SK-N-SH (cell line): ENCODE measurements around the gene NDUFS7. TPM values are rescaled to one million over a fixed set of nuclear protein-coding genes. Genes with fewer than 3 reads are reported as not detected.

Source experiments
- CTCF ChIA-PET: fragments of 300-600, 350-600 bp; formaldehyde crosslinking; extraction: SDS; loops from one replicate; lab custom pipeline; 2021; lab: Yijun Ruan, JAX
- POLR2A ChIA-PET: fragments of 350-600 bp; sonication (Branson Sonifier 250); formaldehyde crosslinking; extraction: SDS; loops from one replicate; lab custom pipeline; 2020; ENCODE audit warnings: antibody characterized with exemption, inconsistent platforms; lab: Yijun Ruan, JAX
- DNase-seq: peaks from one replicate; pipeline ENCODE4 v3.0.0; 2012
- H2AFZ ChIP-seq: fragments of 200-600 bp; sonication (generic); 2 replicates; pipeline ENCODE4 v1.8.1; 2016; ENCODE audit warnings: antibody characterized with exemption, mild to moderate bottlenecking, low read depth
- H3F3A ChIP-seq: fragments of 200-600 bp; sonication (generic); replicated peaks from 2 replicates; pipeline ENCODE3; 2016; ENCODE audit warnings: antibody characterized with exemption, mild to moderate bottlenecking; ENCODE audit not compliant: insufficient read depth
- H3K27ac ChIP-seq, 2 experiments: fragments of 200-500 bp in 1 of 2; fragments of 200-600 bp in 1 of 2; sonication (Bioruptor generic) in 1 of 2; sonication (generic), shearing (Covaris generic) in 1 of 2; 2 replicates each; pipeline versions ENCODE4 v1.5.1 to v1.6.1; 2014 to 2016; ENCODE audit warnings: low read depth in 2 of 2, inconsistent platforms in 1 of 2, low read length in 1 of 2, mild to moderate bottlenecking in 1 of 2, mixed read lengths in 1 of 2
- H3K27me3 ChIP-seq: fragments of 200-600 bp; sonication (generic), shearing (Covaris generic); 2 replicates; pipeline ENCODE4 v1.6.1; 2016; ENCODE audit warnings: mixed run types; ENCODE audit not compliant: insufficient read depth
- H3K36me3 ChIP-seq, 2 experiments: fragments of 200-500 bp in 1 of 2; fragments of 200-600 bp in 1 of 2; sonication (Bioruptor generic) in 1 of 2; sonication (generic) in 1 of 2; replicated peaks in 1 of 2; 2 replicates each; pipeline versions ENCODE3 to v1.5.1; 2014 to 2016; ENCODE audit warnings: low read length in 1 of 2, mild to moderate bottlenecking in 1 of 2; ENCODE audit not compliant: insufficient read depth in 2 of 2, control insufficient read depth in 1 of 2
- H3K4me1 ChIP-seq, 2 experiments: fragments of 200-500 bp in 1 of 2; fragments of 200-600 bp in 1 of 2; sonication (Bioruptor generic) in 1 of 2; sonication (generic), shearing (Covaris generic) in 1 of 2; 2 replicates each; pipeline versions ENCODE4 v1.5.1 to v1.6.1; 2014 to 2016; ENCODE audit warnings: low read depth in 1 of 2, low read length in 1 of 2, mixed run types in 1 of 2; ENCODE audit not compliant: insufficient read depth in 2 of 2, control insufficient read depth in 1 of 2
- H3K4me2 ChIP-seq: fragments of 200-600 bp; sonication (generic), shearing (Covaris generic); 2 replicates; pipeline ENCODE4 v1.6.1; 2017; ENCODE audit warnings: mixed run types
- H3K4me3 ChIP-seq, 2 experiments: fragments of 200-500 bp in 1 of 2; fragments of 200-600 bp in 1 of 2; sonication (Bioruptor generic) in 1 of 2; sonication (generic), shearing (Covaris generic) in 1 of 2; 2 replicates each; pipeline versions ENCODE4 v1.5.1 to v1.8.1; 2014 to 2016; ENCODE audit warnings: low read depth in 2 of 2, inconsistent platforms in 1 of 2, low read length in 1 of 2, mild to moderate bottlenecking in 1 of 2, mixed read lengths in 1 of 2, moderate library complexity in 1 of 2
- H3K79me2 ChIP-seq: fragments of 200-600 bp; sonication (generic); 2 replicates; pipeline ENCODE4 v1.8.1; 2017; ENCODE audit warnings: mild to moderate bottlenecking; ENCODE audit not compliant: insufficient read depth
- H3K9ac ChIP-seq: fragments of 200-600 bp; sonication (generic); 2 replicates; pipeline ENCODE4 v1.6.1; 2017; ENCODE audit warnings: mixed run types
- H3K9me2 ChIP-seq: fragments of 200-600 bp; sonication (generic); 2 replicates; pipeline ENCODE4 v1.6.1; 2017; ENCODE audit warnings: mixed run types
- H3K9me3 ChIP-seq: fragments of 200-600 bp; sonication (generic); 2 replicates; pipeline ENCODE4 v1.6.1; 2017; ENCODE audit warnings: mixed run types, mild to moderate bottlenecking, moderate library complexity
- H4K20me1 ChIP-seq: fragments of 200-600 bp; sonication (generic); 2 replicates; pipeline ENCODE4 v1.6.1; 2017; ENCODE audit warnings: mild to moderate bottlenecking, mixed run types; ENCODE audit not compliant: insufficient read depth
- EP300 ChIP-seq, 2 experiments: IDR thresholded peaks; 2 replicates each; pipeline versions ENCODE4 v1.4.0 to v1.6.1; 2012; ENCODE audit warnings: borderline replicate concordance in 1 of 2, low read depth in 1 of 2, low read length in 1 of 2
- EZH2phosphoT487 ChIP-seq: fragments of 200-600 bp; sonication (generic); IDR thresholded peaks from 2 replicates; pipeline ENCODE4 v1.6.1; 2017; ENCODE audit warnings: low read depth, mixed run types, mild to moderate bottlenecking, antibody characterized with exemption, moderate library complexity, borderline replicate concordance
- GABPA ChIP-seq: IDR thresholded peaks from 2 replicates; pipeline ENCODE4 v1.4.0; 2012; ENCODE audit warnings: low read depth, mild to moderate bottlenecking
- GATA2 ChIP-seq: sonication (generic); formaldehyde crosslinking; IDR thresholded peaks from 2 replicates; pipeline ENCODE4 v1.5.0; 2020; ENCODE audit warnings: mild to moderate bottlenecking, missing genetic modification reagents
- MEF2A ChIP-seq: IDR thresholded peaks from 2 replicates; pipeline ENCODE4 v1.4.0; 2012; ENCODE audit warnings: low read depth, borderline replicate concordance
- RAD21 ChIP-seq: IDR thresholded peaks from 2 replicates; pipeline ENCODE4 v1.6.1; 2012; ENCODE audit warnings: mild to moderate bottlenecking, low read length
- RXRA ChIP-seq: IDR thresholded peaks from 2 replicates; pipeline ENCODE4 v1.4.0; 2012; ENCODE audit warnings: low read depth, mild to moderate bottlenecking, borderline replicate concordance
- SIN3A ChIP-seq: IDR thresholded peaks from 2 replicates; pipeline ENCODE4 v1.6.1; 2012; ENCODE audit warnings: low read depth, mild to moderate bottlenecking, low read length, moderate library complexity, borderline replicate concordance
- TCF12 ChIP-seq: IDR thresholded peaks from 2 replicates; pipeline ENCODE4 v1.4.0; 2012
- YY1 ChIP-seq: IDR thresholded peaks from 2 replicates; pipeline ENCODE4 v1.4.0; 2012; ENCODE audit warnings: low read depth, mild to moderate bottlenecking
- WGBS: methylation state at CpG from one replicate; pipeline ENCODE4 v1.1.6; 2017; ENCODE audit warnings: low lambda C conversion rate; 5-methylcytosine and 5-hydroxymethylcytosine counted together
- polyA plus RNA-seq, 3 experiments: library from polyadenylated mRNA; depleted of rRNA; stranded (reverse); fragments of >200 nt; gene quantifications; 2 replicates each; pipeline ENCODE4 v1.2.3, GENCODE V29; 2012
- TF ChIP-seq, protein P1 (sequence below): IDR thresholded peaks from 2 replicates; pipeline ENCODE4 v1.4.0; 2012; ENCODE audit warnings: low read depth, borderline replicate concordance

The NDUFS7 gene
- polyA plus RNA-seq, 1 of the 3 experiments (the other 2 are of a cell fraction), result 66.4 TPM

DNA sequence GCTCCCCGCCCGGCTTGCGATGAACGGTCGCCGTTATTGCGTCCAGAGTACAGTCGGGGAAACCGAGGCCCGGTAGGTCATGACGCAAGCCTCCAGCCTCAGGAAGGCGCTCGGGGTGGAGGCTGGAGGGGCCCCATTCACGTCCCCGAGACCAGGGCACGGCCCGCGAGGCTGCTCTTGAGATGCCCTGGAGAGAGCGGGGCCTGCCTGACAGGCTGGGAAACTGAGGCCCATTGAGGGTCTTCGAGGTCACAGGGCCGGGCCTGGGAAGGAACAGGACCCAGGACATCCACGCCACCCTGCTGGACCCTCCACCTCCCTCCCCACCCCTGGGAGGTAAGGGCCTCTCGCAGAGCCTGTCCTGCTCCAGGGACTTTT lies 367 bp downstream of the NDUFS7 start:
- Histone ChIP-seq H3K4me1 (peaks cover 0 to 12% of the 10 kb centered on the region in 2 experiments; a peak in 1 of 4 replicates), H2AFZ (peak overlapping the region; percentile 72; the same call in 1 of the 2 replicates), H3F3A (peaks cover 10% of the 10 kb centered on the region), H3K4me2 (peak overlapping the region; percentile 94), H3K36me3 (no peaks in the 10 kb centered on the region), H3K79me2 (peaks cover 17% of the 10 kb centered on the region), H3K9me3 (no peaks in the 10 kb centered on the region), H3K4me3 (peak overlapping the region; percentile 83 to 91), H3K27ac (peak overlapping the region; percentile 62 to 87; a peak in 2 of 4 replicates), H3K9me2 (no peaks in the 10 kb centered on the region), H4K20me1 (no peaks in the 10 kb centered on the region), H3K27me3 (no peaks in the 10 kb centered on the region), H3K9ac (peak overlapping the region; percentile 66)
- POLR2A ChIA-PET, result no interaction called here
- no peak for DNase-seq
- 4% methylated on average over 9 of the region's 23 CpGs for WGBS
- TF ChIP-seq RXRA (no peak), MEF2A (no peak), GABPA (no peak)
- CTCF ChIA-PET, result no interaction called here

DNA sequence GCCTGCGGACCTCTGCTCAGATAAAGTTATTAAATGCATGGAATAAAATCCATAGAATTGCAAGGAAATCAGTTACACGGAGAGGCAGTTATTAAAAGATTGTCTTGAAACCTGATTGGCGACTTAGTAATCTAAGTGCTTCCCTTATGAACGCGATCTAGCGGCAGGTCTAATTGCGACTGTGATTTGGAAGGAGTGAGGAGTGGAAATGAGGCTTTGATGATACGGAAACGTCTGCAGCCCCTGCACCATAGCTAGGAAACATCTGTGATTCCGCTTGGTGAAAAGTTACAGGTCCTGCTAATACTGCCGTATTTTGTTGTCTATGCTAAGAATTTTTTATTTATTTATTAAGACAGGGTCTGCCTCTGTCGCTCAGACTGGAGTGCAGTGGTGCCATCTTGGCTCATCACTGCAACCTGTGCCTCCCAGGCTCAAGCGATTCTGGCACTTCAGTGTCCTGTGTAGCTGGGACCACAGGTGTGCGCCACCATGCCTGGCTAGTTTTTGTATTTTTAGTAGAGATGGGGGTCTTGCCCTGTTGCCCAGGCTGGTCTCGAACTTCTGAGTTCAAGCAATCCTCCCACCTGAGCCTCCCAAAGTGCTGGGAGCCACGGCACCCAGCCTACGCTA lies 887 bp downstream of the NDUFS7 start:
- Histone ChIP-seq H3K27ac (peak overlapping the region in 1 of 2 experiments; percentile 62; a peak in 1 of 4 replicates), H3K79me2 (peaks cover 17% of the 10 kb centered on the region), H3K9me3 (no peaks in the 10 kb centered on the region), H4K20me1 (no peaks in the 10 kb centered on the region), H3K9me2 (no peaks in the 10 kb centered on the region), H3K4me3 (peak overlapping the region; percentile 83 to 91), H3K4me1 (peaks cover 0 to 12% of the 10 kb centered on the region in 2 experiments; a peak in 1 of 4 replicates), H2AFZ (0 out of 2 replicates have a peak overlapping the region, but pooled peaks have one; percentile 40), H3K9ac (peak overlapping the region; percentile 66), H3K4me2 (peak overlapping the region; percentile 94), H3F3A (peaks cover 10% of the 10 kb centered on the region), H3K36me3 (peaks cover 0 to 2% of the 10 kb centered on the region in 2 experiments), H3K27me3 (no peaks in the 10 kb centered on the region)
- no peak for TF ChIP-seq GATA2 (CRISPR knock-in tag)
- TF ChIP-seq, protein P1, sequence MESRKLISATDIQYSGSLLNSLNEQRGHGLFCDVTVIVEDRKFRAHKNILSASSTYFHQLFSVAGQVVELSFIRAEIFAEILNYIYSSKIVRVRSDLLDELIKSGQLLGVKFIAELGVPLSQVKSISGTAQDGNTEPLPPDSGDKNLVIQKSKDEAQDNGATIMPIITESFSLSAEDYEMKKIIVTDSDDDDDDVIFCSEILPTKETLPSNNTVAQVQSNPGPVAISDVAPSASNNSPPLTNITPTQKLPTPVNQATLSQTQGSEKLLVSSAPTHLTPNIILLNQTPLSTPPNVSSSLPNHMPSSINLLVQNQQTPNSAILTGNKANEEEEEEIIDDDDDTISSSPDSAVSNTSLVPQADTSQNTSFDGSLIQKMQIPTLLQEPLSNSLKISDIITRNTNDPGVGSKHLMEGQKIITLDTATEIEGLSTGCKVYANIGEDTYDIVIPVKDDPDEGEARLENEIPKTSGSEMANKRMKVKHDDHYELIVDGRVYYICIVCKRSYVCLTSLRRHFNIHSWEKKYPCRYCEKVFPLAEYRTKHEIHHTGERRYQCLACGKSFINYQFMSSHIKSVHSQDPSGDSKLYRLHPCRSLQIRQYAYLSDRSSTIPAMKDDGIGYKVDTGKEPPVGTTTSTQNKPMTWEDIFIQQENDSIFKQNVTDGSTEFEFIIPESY, result no peak
- no peak for TF ChIP-seq RAD21
- no peak for TF ChIP-seq TCF12
- TF ChIP-seq YY1, result no peak
- TF ChIP-seq SIN3A, result no peak
- TF ChIP-seq EZH2phosphoT487, result no peak
- TF ChIP-seq EP300 (IDR thresholded peaks at IDR 0.05; ENCODE audit: borderline replicate concordance in 1 of 2, low read depth in 1 of 2, low read length in 1 of 2), result no peak
- no peak for DNase-seq
- 31% methylated on average over 17 of the region's 17 CpGs for WGBS
- CTCF ChIA-PET, result interaction anchor here (1.0 kb wide), 1 partner anchor 68 kb away, joined by 3 read pairs; no protein-coding TSS in a partner anchor
- POLR2A ChIA-PET, result no interaction called here
